Activated naive CD4-positive, alpha-beta T cell treated with anti-CD3 and anti-CD28 coated beads, Interleukin-2, amount 50 U/mL, for 72 hours (primary cell): ENCODE measurements around the gene FH. TPM values are rescaled to one million over a fixed set of nuclear protein-coding genes. Genes with fewer than 3 reads are reported as not detected.

Experiments
- ATAC-seq, 2 donors: fragments of 150-1000 bp; cut with Tn5 transposase; 2 replicates each; pipeline ENCODE4 v1.10.0; 2021; ENCODE audit warnings: mild to moderate bottlenecking in 2 of 2, moderate library complexity in 2 of 2
- DNase-seq, 2 donors: peaks; one replicate each; pipeline ENCODE4 v3.0.0; 2021 to 2022; ENCODE audit warnings: low spot score in 2 of 2
- H3K27ac Mint-ChIP-seq, 2 donors: one replicate each; pipeline ENCODE4 v1.8.0; 2022; ENCODE audit warnings: mild to moderate bottlenecking in 2 of 2, mixed read lengths in 2 of 2
- H3K36me3 Mint-ChIP-seq, 2 donors: one replicate each; pipeline ENCODE4 v1.8.0; 2022; ENCODE audit warnings: mixed read lengths in 2 of 2
- H3K9me3 Mint-ChIP-seq, 2 donors: one replicate each; pipeline ENCODE4 v1.8.0; 2022; ENCODE audit warnings: mixed read lengths in 2 of 2
- total RNA-seq, 2 donors: library from RNA; stranded (reverse); gene quantifications; one replicate each; pipeline ENCODE4 v1.2.3, GENCODE V29; 2022

The FH gene
- total RNA-seq, 2 donors from 2014 or later: 65.8 to 69.8 TPM

DNA sequence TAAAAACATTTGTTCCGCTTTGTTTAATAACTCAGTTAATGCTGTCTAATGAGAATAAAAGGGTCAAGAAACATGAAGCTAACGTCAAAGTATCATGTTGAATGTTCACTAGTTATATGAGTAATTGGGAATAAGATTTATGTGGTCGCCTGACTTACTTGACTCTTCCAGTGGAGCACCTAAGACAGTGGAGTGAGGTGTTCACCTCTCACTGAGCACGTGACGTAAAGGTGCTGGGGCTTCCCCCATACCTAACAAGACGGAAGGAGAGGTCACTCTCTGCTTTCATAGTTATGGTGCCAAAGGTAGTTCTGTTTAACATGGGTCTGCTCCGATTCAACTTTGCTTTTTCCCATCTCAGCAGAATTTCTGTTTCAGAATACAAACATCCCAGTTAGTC lies 13.3 kb upstream of the FH start:
- H3K36me3 Mint-ChIP-seq: peaks cover 0 to 11% of the 10 kb centered on the region in 2 donors
- peak; percentile 54 to 76 for ATAC-seq
- no peak for DNase-seq
- no peak overlapping the region for H3K27ac Mint-ChIP-seq
- peaks cover 0 to 6% of the 10 kb centered on the region in 2 donors for H3K9me3 Mint-ChIP-seq

GRCh38 chr1:241532162-241532531 lies 12.6 kb upstream of the FH start, which contains the start of gene KMO:
Gene KMO, plus strand, starts transcription at chr1:241532378. Its CDS starts 67 bp downstream, at chr1:241532445.
- DNase-seq (no peak), ATAC-seq (peak; percentile 47 to 57)
- H3K36me3 Mint-ChIP-seq: peaks cover 0 to 3% of the 10 kb centered on the region in 2 donors

DNA sequence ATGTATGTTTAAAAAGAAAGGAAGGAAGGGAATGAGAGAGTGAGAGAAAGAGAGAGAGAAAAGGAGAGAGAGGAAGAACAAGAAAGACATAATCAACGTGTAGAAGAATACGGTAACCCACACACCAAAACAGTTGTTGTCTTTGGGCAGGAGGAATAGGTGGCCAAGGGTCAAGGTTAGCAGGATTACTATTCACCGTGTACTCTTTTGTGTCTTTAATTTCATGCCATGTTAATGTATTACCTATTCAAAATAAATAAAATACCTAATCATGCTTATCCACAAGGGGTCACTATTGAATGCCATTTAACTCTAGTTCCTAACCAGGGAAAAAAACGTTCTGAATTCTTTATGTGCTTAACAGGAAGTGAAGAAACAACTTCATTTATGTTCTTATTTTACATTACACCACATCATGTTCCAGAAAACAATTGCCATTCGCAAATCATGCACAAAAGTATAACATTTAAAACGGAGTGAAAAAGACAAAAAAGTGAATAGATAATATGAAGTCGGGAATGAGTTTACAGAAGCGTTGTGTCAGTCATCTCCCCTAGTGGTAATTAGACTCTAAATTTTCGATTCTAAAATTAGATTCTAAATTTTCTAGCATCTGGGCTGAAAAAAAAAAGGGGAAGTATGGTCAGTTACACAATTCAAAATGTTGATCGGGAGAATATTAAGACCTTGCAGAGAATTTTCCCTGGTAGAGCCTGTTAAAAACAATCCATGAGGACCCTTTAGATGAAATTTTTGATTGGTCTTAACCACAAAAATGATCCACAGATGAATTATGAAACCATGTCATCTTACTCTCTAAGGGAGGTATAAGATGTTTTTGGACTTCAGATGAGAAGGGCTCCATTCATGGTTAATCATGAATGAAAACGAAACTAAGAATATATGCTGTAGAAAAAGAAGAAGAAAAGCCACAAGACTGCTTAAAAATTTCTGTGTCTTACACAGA lies 11.9 kb upstream of the FH start:
- Mint-ChIP-seq H3K9me3 (no peaks in the 10 kb centered on the region), H3K27ac (peak overlapping the region; percentile 90 to 95), H3K36me3 (no peaks in the 10 kb centered on the region)
- ATAC-seq (peak; percentile 81 to 84), DNase-seq (no peak)

More at GRCh38 chr1:241532162-241532531, 12.6 kb upstream of the FH start, which contains the start of gene KMO:
- no peaks in the 10 kb centered on the region for H3K9me3 Mint-ChIP-seq
- peak within 1 kb of the TSS; percentile 90 to 95 for H3K27ac Mint-ChIP-seq

DNA sequence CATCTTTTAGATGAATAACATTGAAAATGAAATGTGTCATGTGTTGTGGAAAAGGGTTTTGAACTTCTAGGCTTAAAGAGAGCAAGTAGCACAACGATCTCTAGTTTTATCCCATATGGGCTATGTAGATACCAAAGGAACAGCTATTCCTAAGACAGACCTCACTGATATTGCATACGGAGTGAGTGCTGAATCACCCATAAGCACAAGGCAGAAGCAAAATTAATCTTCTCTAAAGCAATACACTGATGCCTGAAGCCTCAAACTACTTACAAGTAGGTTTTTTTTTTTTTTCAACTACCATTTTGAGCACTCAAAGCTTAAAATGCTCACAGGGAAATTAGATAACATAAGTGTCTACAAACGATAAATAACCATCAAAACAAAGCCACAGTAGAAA lies 7.6 kb upstream of the FH start:
- no peaks in the 10 kb centered on the region for H3K9me3 Mint-ChIP-seq
- DNase-seq: no peak
- ATAC-seq: no peak
- no peaks in the 10 kb centered on the region for H3K36me3 Mint-ChIP-seq
- no peak overlapping the region for H3K27ac Mint-ChIP-seq

DNA sequence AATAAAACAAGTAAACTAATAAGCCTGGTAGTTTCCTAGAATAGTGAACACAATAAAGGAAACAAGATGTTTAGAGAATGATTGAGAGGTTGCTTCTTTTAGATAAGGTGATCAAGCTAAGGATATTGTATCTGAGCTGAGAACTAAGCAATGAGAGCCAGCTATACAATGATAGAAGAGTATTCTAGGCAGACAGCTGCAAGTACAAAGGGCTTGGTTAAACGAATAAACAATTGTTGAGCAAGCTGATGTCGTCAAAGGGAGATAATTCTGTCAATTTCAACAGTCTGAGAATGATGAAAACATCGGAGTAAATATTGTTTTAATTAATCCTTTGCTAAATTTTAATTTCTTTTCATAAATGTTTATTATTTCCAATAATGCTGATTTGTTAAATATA lies 5.5 kb upstream of the FH start:
- no peaks in the 10 kb centered on the region for H3K36me3 Mint-ChIP-seq

GRCh38 chr1:241521718-241522117 lies 2.2 kb upstream of the FH start:
- no peak overlapping the region for H3K27ac Mint-ChIP-seq
- H3K36me3 Mint-ChIP-seq: peaks cover 0 to 5% of the 10 kb centered on the region in 2 donors
- H3K9me3 Mint-ChIP-seq: no peaks in the 10 kb centered on the region
- ATAC-seq (no peak), DNase-seq (no peak)

More for the DNA sequence above, 5.5 kb upstream of the FH start:
- ATAC-seq (no peak), DNase-seq (no peak)
- H3K9me3 Mint-ChIP-seq: no peaks in the 10 kb centered on the region
- H3K27ac Mint-ChIP-seq: no peak overlapping the region

DNA sequence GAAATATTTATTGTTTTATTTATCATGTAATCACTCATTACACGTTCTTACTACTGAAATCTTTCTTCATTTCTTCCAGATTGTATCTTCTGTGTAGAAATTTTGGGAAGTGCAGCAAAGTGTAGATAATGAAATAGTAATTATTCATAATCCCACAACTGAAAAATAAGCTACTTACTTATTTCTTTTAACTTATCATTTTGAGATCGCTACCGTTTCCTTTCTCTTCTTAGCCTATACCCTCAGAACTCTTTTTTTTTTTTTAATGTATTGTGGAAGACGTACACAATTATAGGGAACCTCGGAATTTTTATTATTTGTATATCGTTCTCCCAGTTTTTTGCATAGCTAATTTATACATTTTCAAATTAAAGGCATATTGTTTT lies 518 bp upstream of the FH start:
- H3K27ac Mint-ChIP-seq: no peak overlapping the region
- no peak for ATAC-seq
- no peak for DNase-seq
- H3K9me3 Mint-ChIP-seq: no peaks in the 10 kb centered on the region
- peaks cover 0 to 5% of the 10 kb centered on the region in 2 donors for H3K36me3 Mint-ChIP-seq

DNA sequence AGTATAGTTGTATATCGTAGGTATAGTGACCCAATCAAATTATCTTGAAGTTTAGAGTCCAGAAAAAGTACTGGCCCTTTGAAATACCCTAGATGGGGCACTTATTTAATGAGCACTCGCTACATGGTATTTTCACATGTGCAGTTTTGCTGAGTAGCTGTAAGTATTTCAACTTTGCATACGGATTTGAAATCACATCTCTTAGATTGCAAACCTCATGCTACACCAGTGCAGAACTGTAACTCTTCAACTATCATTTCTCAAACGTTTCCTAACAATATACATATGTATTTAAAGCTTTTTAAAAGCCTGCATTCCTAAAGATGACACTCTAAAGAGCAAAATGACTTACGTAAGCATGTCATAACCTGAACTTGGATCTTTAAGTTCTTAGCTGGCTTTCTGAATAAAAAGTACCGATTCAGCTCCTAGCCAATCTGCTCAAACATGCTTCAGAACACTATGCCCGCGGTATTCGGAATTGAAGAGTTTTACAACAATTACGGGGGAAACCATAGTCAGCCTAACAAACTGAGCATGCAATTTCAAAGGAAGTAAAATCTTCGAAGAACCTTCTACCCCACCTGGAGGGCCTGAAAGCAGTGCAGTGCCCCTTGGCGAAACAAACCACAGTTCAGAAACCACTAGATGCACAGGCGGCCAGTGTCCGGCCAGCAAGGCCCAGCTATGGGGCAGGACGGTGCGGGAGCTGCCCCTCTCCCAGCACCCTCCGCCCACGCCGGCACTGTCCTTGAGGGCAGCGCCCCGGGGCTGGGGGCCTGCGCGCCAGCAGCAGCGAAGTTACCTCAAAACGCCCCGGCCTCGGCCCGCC lies 863 bp downstream of the FH start:
- Mint-ChIP-seq H3K36me3 (peaks cover 0 to 5% of the 10 kb centered on the region in 2 donors), H3K9me3 (no peaks in the 10 kb centered on the region), H3K27ac (peak overlapping the region in 1 of 2 donors; percentile 72)
- ATAC-seq (peak in 1 of 2 donors; percentile 43), DNase-seq (no peak)

- no peak for ATAC-seq
- H3K36me3 Mint-ChIP-seq: no peaks in the 10 kb centered on the region
- DNase-seq: no peak
- H3K27ac Mint-ChIP-seq: no peak overlapping the region
- no peaks in the 10 kb centered on the region for H3K9me3 Mint-ChIP-seq
Measured at GRCh38 chr1:241513378-241513777, 6.2 kb downstream of the FH start.

GRCh38 chr1:241507189-241507863 lies 12.2 kb downstream of the FH start:
- no peak for ATAC-seq
- H3K36me3 Mint-ChIP-seq: peaks cover 15 to 19% of the 10 kb centered on the region in 2 donors
- DNase-seq: no peak
- no peaks in the 10 kb centered on the region for H3K9me3 Mint-ChIP-seq
- H3K27ac Mint-ChIP-seq: no peak overlapping the region

- H3K36me3 Mint-ChIP-seq: peaks cover 19 to 24% of the 10 kb centered on the region in 2 donors
- H3K9me3 Mint-ChIP-seq: no peaks in the 10 kb centered on the region
- DNase-seq: no peak
- ATAC-seq: peak; percentile 73
- H3K27ac Mint-ChIP-seq: peak overlapping the region in 1 of 2 donors; percentile 24
Measured at GRCh38 chr1:241503444-241503843, 16.1 kb downstream of the FH start.

- DNase-seq: no peak
- Mint-ChIP-seq H3K9me3 (no peaks in the 10 kb centered on the region), H3K36me3 (peaks cover 22 to 37% of the 10 kb centered on the region in 2 donors), H3K27ac (no peak overlapping the region)
- no peak for ATAC-seq
Measured at GRCh38 chr1:241499910-241500309, 19.6 kb downstream of the FH start.

DNA sequence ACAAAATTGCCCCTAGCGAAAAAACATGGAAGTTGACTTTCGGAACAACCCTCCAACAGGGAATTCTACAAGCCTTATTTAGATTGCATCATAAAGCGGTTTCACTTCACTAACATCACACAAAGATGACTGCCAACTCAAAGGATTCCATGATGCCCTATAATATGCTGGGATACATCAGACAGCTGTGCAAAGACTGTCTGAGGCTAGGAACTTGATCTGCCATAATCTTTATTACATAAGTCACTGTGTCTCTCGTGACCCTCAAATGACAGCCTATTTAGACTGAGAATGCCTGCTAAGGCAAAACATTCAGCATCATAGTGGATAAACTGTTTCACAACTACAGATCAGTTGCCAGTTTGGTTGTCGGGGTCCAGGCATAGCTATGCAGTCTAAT lies 23.8 kb downstream of the FH start:
- ATAC-seq (no peak), DNase-seq (no peak)
- Mint-ChIP-seq H3K36me3 (peaks cover 20 to 24% of the 10 kb centered on the region in 2 donors), H3K27ac (no peak overlapping the region), H3K9me3 (peaks cover 0 to 3% of the 10 kb centered on the region in 2 donors)

- no peak for DNase-seq
Measured at GRCh38 chr1:241488739-241489138, 30.8 kb downstream of the FH start.

GRCh38 chr1:241485554-241485992 lies 34.0 kb downstream of the FH start:
- no peak overlapping the region for H3K27ac Mint-ChIP-seq
- ATAC-seq: peak in 1 of 2 donors; percentile 60
- no peaks in the 10 kb centered on the region for H3K36me3 Mint-ChIP-seq
- DNase-seq: no peak
- no peaks in the 10 kb centered on the region for H3K9me3 Mint-ChIP-seq

More at GRCh38 chr1:241488739-241489138, 30.8 kb downstream of the FH start:
- no peak for ATAC-seq
- no peaks in the 10 kb centered on the region for H3K36me3 Mint-ChIP-seq
- no peak overlapping the region for H3K27ac Mint-ChIP-seq
- H3K9me3 Mint-ChIP-seq: no peaks in the 10 kb centered on the region

GRCh38 chr1:241485145-241485544 lies 34.4 kb downstream of the FH start:
- Mint-ChIP-seq H3K9me3 (no peaks in the 10 kb centered on the region), H3K36me3 (no peaks in the 10 kb centered on the region), H3K27ac (no peak overlapping the region)
- ATAC-seq: peak in 1 of 2 donors; percentile 87
- no peak for DNase-seq
